ENCODE results near the gene ARID3A.

GRCh38 chr19:1011831-1012333, 86.0 kb downstream of the ARID3A start:
- TF ChIP-seq, protein P1, sequence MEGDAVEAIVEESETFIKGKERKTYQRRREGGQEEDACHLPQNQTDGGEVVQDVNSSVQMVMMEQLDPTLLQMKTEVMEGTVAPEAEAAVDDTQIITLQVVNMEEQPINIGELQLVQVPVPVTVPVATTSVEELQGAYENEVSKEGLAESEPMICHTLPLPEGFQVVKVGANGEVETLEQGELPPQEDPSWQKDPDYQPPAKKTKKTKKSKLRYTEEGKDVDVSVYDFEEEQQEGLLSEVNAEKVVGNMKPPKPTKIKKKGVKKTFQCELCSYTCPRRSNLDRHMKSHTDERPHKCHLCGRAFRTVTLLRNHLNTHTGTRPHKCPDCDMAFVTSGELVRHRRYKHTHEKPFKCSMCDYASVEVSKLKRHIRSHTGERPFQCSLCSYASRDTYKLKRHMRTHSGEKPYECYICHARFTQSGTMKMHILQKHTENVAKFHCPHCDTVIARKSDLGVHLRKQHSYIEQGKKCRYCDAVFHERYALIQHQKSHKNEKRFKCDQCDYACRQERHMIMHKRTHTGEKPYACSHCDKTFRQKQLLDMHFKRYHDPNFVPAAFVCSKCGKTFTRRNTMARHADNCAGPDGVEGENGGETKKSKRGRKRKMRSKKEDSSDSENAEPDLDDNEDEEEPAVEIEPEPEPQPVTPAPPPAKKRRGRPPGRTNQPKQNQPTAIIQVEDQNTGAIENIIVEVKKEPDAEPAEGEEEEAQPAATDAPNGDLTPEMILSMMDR (IDR thresholded peaks at IDR 0.05; ENCODE audit: insufficient read depth, low read length) = no peak
- no peak for TF ChIP-seq REST (IDR thresholded peaks at IDR 0.05; ENCODE audit: insufficient replicate concordance, low read depth)
- TF ChIP-seq POLR2AphosphoS5 (IDR thresholded peaks at IDR 0.05; ENCODE audit: low read depth) = no peak

All from HL-60 (cell line).